ENCODE measurements around the gene DIP2B. TPM values are rescaled to one million over a fixed set of nuclear protein-coding genes. Genes with fewer than 3 reads are reported as not detected.

Gene DIP2B
- total RNA-seq, 2 donors from 2014 or later: 22.8 to 31.0 TPM

DNA sequence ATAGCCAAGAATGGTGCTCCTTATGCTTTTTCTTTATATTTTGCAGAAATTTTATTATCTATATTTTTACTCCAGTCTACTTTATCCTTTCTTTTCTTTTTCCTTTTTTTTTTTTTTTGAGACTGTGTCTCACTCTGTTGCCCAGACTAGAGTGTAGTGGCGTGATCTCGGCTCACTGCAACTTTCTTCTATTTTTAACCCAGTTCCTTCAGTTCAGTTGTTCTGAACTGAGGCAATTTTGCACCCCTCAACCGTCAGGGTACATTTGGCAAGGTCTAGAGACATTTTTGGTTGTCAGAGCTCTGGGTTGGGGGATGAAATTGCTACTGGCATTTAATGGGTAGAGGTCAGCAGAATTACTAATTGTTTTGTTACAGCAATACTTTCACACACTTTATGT, 75.7 kb downstream of the DIP2B start:
- H3K27ac Mint-ChIP-seq: no peak overlapping the region
- ATAC-seq: no peak
- DNase-seq: no peak

DNA sequence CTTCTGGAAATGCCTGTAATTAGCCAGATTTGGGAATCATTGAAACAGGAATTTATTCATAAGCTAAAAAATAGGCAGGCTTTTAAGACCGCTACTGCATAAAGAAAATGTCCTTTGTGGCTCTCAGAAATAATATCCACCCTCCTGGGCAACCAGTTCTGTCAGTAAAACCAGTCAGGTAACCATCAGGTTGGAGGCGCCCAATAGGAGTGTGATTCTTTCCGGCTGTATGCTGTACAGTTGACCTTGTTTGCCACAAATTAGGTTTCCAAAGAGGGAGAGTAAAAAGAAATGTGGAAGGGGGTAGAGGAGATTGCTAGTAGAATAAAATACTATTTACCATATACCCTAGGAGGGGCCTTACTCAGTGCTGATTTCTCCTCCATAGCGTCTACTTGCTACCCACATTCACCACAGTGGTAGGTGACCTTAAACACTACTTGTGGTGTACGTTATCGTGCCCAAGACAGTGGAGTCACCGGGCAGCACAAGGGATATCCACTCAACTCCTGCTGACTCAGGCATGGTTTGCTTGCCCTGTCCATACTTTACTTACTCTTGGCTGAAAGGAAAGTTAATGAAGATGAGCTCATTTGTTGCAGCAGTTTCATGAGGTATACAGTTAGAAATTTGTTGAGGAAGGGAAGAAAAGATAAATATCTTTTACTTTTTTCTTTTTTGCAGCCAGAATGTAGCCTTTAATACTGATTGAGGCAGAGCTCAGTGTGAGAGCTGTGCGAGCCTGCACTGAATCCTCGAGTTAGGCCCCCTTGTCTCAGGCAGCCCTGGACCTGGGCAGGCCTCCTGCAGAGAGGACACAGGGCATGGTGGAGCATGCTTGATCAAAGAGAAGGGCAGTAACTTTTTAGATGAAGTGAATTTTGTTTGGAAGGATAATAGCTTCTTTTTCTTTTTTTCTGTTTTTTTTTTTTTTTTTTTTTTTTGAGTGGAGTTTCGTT, 76.7 kb downstream of the DIP2B start:
- H3K27ac Mint-ChIP-seq: no peak overlapping the region
- ATAC-seq (no peak), DNase-seq (no peak)
- no peak overlapping the region for H3K4me3 Mint-ChIP-seq
- no peaks in the 10 kb centered on the region for H3K27me3 Mint-ChIP-seq
- H3K9me3 ChIP-seq (ENCODE audit: control insufficient read depth, low read length, poor library complexity, severe bottlenecking): no peaks in the 10 kb centered on the region
- no peaks in the 10 kb centered on the region for H3K36me3 Mint-ChIP-seq (ENCODE audit: low read depth)
- peaks cover 10% of the 10 kb centered on the region for H3K4me1 Mint-ChIP-seq

More for the DNA sequence above, 75.7 kb downstream of the DIP2B start:
- H3K36me3 Mint-ChIP-seq (ENCODE audit: low read depth): no peaks in the 10 kb centered on the region
- no peaks in the 10 kb centered on the region for H3K9me3 ChIP-seq (ENCODE audit: control insufficient read depth, low read length, poor library complexity, severe bottlenecking)
- H3K4me1 Mint-ChIP-seq: peaks cover 10% of the 10 kb centered on the region
- no peaks in the 10 kb centered on the region for H3K27me3 Mint-ChIP-seq
- no peak overlapping the region for H3K4me3 Mint-ChIP-seq

DNA sequence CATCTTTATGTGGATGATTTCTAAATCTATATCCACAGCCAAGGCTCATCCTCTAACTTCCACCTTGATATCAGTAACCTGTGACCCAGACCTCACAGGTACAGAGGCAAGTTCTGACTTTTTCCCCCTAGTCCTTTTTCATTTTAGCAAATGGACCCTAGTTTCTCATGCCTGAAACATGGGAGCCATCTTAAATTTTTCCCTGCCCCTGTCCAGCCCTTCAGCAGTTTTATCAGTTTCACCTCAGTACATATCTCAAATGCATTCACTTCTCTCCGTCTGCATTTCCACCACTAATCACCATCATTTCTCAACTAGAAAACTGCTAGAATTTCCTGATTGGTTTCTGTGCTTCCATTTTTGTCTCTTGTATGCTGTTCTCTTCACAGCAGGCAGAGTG, 79.3 kb downstream of the DIP2B start:
- no peaks in the 10 kb centered on the region for H3K36me3 Mint-ChIP-seq (ENCODE audit: low read depth)
- no peaks in the 10 kb centered on the region for H3K27me3 Mint-ChIP-seq
- peaks cover 18% of the 10 kb centered on the region for H3K4me1 Mint-ChIP-seq
- no peak overlapping the region for H3K27ac Mint-ChIP-seq
- no peak for DNase-seq
- H3K4me3 Mint-ChIP-seq: no peak overlapping the region
- H3K9me3 ChIP-seq (ENCODE audit: control insufficient read depth, low read length, poor library complexity, severe bottlenecking): no peaks in the 10 kb centered on the region
- no peak for ATAC-seq

GRCh38 chr12:50589650-50590435, 85.1 kb downstream of the DIP2B start:
- peak overlapping the region; percentile 19 for H3K4me3 Mint-ChIP-seq

GRCh38 chr12:50590869-50591268, 86.1 kb downstream of the DIP2B start:
- Mint-ChIP-seq H3K27me3 (no peaks in the 10 kb centered on the region), H3K27ac (no peak overlapping the region), H3K4me3 (no peak overlapping the region), H3K4me1 (peaks cover 20% of the 10 kb centered on the region), H3K36me3 (ENCODE audit: low read depth) (no peaks in the 10 kb centered on the region)
- no peak for ATAC-seq
- no peaks in the 10 kb centered on the region for H3K9me3 ChIP-seq (ENCODE audit: control insufficient read depth, low read length, poor library complexity, severe bottlenecking)
- no peak for DNase-seq

More at GRCh38 chr12:50589650-50590435, 85.1 kb downstream of the DIP2B start:
- DNase-seq (no peak), ATAC-seq (peak; percentile 51)
- Mint-ChIP-seq H3K36me3 (ENCODE audit: low read depth) (no peaks in the 10 kb centered on the region), H3K27me3 (no peaks in the 10 kb centered on the region), H3K27ac (peak overlapping the region; percentile 78), H3K4me1 (peaks cover 15% of the 10 kb centered on the region)
- H3K9me3 ChIP-seq (ENCODE audit: control insufficient read depth, low read length, poor library complexity, severe bottlenecking): no peaks in the 10 kb centered on the region

DNA sequence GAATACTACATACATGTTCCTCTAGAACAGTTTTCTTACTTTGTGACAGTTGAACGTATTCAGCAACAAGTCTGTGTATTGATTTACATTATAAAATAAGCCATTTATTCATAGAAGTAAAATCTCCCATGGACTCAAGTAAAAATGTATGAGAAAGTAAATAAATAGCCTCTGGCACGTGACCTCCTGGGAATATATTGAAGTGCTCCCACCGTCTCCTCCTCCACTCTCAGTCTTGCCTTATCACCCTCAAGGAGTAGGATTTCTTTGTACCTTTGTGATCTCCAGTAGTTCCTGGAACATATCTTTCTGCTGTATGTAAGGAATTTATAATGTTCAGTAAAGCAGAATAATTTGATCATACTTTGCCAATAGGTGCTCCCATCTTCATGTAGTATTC, 90.9 kb downstream of the DIP2B start:
- ATAC-seq (no peak), DNase-seq (no peak)
- no peak overlapping the region for H3K27ac Mint-ChIP-seq
- no peaks in the 10 kb centered on the region for H3K9me3 ChIP-seq (ENCODE audit: control insufficient read depth, low read length, poor library complexity, severe bottlenecking)
- H3K4me3 Mint-ChIP-seq: no peak overlapping the region
- H3K27me3 Mint-ChIP-seq: no peaks in the 10 kb centered on the region
- peaks cover 23% of the 10 kb centered on the region for H3K4me1 Mint-ChIP-seq
- no peaks in the 10 kb centered on the region for H3K36me3 Mint-ChIP-seq (ENCODE audit: low read depth)

DNA sequence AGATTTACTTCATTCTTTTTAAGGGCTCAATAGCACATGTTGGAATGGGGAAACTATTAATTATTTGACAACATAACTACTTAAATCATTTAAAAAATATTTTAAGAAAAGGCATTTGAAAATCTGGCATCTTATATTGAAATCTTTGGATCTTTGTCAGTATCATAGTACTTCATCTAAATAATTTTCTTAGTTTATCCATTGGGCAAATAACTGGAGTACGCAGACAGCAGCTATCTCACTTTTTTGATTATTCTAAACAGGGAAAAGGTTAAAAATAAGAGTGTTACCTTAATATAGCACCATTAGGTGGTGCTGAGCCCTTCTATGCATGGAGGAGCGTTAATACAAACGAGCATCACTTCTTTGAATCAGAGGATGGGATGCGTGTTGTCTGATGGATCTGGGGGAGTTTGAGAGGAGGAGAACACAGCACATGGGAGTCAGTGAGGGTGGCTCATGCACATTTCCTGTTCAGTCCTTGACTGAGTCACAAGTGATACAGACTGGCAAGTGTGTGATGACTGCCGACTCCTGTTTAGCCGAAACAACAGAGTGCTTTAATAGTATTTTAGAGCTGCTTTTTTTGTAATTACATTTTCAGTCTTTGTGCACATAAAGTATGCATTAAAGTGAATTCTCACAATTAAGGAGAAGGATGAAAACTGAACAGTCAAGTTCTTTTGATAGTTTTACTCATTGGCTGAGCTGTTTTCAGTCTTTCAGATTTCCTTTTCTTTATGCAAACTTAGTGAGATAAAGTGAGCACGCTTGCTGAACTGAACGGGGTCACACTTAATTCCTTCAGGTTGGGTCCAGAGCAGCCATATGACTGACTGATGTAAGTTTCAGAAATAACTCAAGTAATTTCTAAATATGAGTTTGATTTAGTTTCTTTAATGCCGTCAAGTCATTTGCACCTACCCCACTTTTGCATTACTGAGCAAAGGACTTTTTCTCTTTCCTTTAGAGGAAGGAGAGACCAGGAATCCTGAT, 92.7 kb downstream of the DIP2B start:
- Mint-ChIP-seq H3K36me3 (ENCODE audit: low read depth) (peaks cover 2% of the 10 kb centered on the region), H3K4me3 (peak overlapping the region; percentile 52), H3K4me1 (peaks cover 31% of the 10 kb centered on the region), H3K27me3 (no peaks in the 10 kb centered on the region), H3K27ac (peak overlapping the region; percentile 34)
- H3K9me3 ChIP-seq (ENCODE audit: control insufficient read depth, low read length, poor library complexity, severe bottlenecking): no peaks in the 10 kb centered on the region
- ATAC-seq (peak; percentile 84), DNase-seq (peak in 1 of 3 donors; percentile 9)

DNA sequence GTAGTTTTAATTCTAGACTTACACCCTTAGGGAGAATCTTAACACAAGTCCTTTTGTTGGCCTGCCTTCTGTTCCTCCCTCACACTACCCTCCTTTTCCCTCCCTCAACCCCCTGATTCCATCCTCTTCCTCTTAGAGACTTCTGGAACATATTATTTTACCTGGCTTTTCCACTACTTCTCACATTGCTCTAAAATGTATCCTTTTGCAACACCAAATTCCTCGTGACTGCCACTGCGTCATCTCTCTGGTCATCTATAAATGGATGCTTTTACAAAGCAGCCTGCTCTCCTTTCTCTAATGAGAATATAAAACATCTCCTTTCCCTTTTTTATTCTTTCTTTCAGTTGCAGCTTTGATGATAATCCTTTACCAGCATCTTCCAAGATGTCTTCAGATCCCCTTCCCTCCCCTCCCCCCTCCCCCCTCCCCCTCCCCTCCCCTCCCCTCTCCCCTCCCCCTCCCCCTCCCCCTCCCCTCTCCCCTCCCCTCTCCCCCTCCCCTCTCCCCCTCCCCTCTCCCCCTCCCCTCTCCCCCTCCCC, 93.6 kb downstream of the DIP2B start:
- no peaks in the 10 kb centered on the region for H3K27me3 Mint-ChIP-seq
- peaks cover 2% of the 10 kb centered on the region for H3K36me3 Mint-ChIP-seq (ENCODE audit: low read depth)
- H3K4me1 Mint-ChIP-seq: peaks cover 31% of the 10 kb centered on the region
- no peak overlapping the region for H3K27ac Mint-ChIP-seq
- no peaks in the 10 kb centered on the region for H3K9me3 ChIP-seq (ENCODE audit: control insufficient read depth, low read length, poor library complexity, severe bottlenecking)
- DNase-seq (no peak), ATAC-seq (no peak)
- H3K4me3 Mint-ChIP-seq: no peak overlapping the region

DNA sequence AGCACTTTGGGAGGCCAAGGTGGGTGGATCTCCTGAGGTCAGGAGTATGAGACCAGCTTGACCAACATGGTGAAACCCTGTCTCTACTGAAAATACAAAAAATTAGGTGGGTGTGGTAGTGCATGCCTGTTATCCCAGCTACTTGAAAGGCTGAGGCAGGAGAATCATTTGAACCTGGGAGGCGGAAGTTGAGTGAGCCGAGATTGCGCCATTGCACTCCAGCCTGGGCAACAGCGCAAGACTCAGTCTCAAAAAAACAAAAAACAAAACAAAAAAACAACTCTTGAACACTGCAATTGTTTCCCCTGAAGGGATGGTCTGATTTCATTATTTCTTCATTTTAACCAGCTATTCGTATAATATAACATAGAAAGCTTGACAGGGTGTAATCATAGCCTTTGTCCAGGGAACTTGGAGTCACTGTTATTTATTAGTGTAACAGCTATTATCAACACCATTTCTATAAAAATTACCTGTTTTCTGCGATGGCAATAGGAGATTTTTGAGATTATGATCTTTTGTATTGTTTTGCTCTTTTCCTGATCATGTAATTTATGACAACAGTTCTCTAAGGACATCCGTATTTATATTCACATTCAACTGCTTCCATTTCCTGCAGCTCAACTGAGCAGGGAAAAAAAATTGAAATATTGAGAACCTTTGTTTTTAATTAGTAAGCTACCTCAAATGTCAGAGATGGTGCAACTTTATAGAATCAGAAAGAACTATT, 94.7 kb downstream of the DIP2B start:
- H3K36me3 Mint-ChIP-seq (ENCODE audit: low read depth): peaks cover 2% of the 10 kb centered on the region
- H3K4me1 Mint-ChIP-seq: peaks cover 31% of the 10 kb centered on the region
- no peaks in the 10 kb centered on the region for H3K9me3 ChIP-seq (ENCODE audit: control insufficient read depth, low read length, poor library complexity, severe bottlenecking)
- no peaks in the 10 kb centered on the region for H3K27me3 Mint-ChIP-seq
- DNase-seq: no peak
- ATAC-seq: no peak
- no peak overlapping the region for H3K4me3 Mint-ChIP-seq
- no peak overlapping the region for H3K27ac Mint-ChIP-seq

DNA sequence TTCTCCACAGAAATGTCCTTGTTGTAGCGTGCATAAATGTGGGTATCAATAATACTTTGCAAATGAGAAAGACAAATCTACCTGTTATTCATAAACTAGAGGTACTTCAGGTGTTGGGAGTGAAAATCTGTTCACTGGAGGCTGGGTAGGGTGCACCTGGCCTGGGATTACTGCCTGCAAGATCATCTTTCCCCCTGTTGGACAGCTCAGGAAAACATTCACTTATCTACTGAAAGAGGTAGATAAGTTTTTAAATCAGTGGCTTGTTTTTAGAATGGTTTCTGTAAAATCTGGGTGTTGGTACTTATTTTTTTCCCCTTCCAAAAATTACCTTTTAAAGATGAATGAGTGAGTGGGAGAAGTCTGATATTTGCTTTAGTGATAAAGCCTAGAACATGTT, 95.6 kb downstream of the DIP2B start:
- Mint-ChIP-seq H3K27ac (no peak overlapping the region), H3K4me1 (peaks cover 29% of the 10 kb centered on the region), H3K36me3 (ENCODE audit: low read depth) (peaks cover 2% of the 10 kb centered on the region), H3K27me3 (no peaks in the 10 kb centered on the region), H3K4me3 (no peak overlapping the region)
- no peak for ATAC-seq
- no peak for DNase-seq
- no peaks in the 10 kb centered on the region for H3K9me3 ChIP-seq (ENCODE audit: control insufficient read depth, low read length, poor library complexity, severe bottlenecking)

- Mint-ChIP-seq H3K4me3 (no peak overlapping the region), H3K36me3 (ENCODE audit: low read depth) (peaks cover 2% of the 10 kb centered on the region), H3K27ac (no peak overlapping the region), H3K4me1 (peaks cover 13% of the 10 kb centered on the region), H3K27me3 (no peaks in the 10 kb centered on the region)
- ATAC-seq (no peak), DNase-seq (no peak)
- no peaks in the 10 kb centered on the region for H3K9me3 ChIP-seq (ENCODE audit: control insufficient read depth, low read length, poor library complexity, severe bottlenecking)
Measured at GRCh38 chr12:50603817-50604639, 99.2 kb downstream of the DIP2B start.
